ENCODE data around the gene LCE3B. TPM values are rescaled to one million over a fixed set of nuclear protein-coding genes. Genes with fewer than 3 reads are reported as not detected.

LCE3B gene
- total and polyA plus RNA-seq, 4 experiments from 2014 or later, result not detected

DNA sequence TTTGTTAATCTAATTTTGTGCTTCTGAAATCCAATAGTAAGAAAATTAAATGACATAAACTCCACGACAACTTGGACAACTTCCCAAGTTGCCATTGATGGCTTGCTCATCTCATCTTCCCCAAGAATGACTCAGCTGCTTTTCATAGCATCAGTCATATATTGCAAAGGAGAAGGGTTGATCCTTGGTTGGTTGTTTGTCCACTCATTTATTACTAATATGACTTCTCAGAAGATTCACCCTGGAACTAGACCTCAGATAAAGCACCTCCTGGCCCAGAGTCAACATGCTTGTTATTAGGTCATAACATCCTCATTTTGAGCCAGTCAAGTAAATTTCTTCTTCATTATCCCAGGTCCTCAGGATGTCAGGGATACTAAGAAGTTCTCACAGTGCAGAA is 31.0 kb upstream of the LCE3B start:
- peaks cover 5 to 12% of the 10 kb centered on the region in 2 donors for H3K27me3 Mint-ChIP-seq
- POLR2A ChIA-PET (ENCODE audit: partially characterized antibody), result no interaction called here
- H3K27ac Mint-ChIP-seq, result no peak overlapping the region

DNA sequence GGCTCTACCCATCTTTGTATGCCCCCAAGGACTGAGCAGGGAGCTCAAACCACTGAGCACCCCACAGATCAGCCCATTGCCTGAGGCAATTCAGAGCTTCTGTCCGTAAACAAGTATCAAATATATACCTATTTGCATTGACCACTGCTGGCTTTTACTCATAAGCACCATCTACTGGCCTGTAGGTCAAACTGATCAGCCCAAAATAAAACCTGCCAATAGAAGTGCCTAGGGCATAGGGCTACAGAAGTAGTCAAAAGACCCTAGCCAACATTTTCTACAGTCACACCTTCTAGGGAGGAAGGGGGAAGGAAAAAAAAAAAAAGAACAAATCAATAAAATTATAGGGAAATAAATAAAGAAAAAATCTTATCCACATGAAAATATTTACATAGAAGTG is 28.0 kb upstream of the LCE3B start:
- no peak overlapping the region for H3K4me3 ChIP-seq (ENCODE audit: low read length in 2 of 2)
- H3K36me3 ChIP-seq (ENCODE audit: insufficient read depth, low read length), result no peaks in the 10 kb centered on the region
- ChIA-PET CTCF (ENCODE audit: partially characterized antibody) (no interaction called here), POLR2A (ENCODE audit: partially characterized antibody) (no interaction called here)
- no peak overlapping the region for H3K27ac ChIP-seq (ENCODE audit: low read depth, low read length)
- H3K27me3 ChIP-seq (ENCODE audit: insufficient read depth, low read length), result no peaks in the 10 kb centered on the region
- H3K9me3 Mint-ChIP-seq, result peaks cover 0 to 7% (median 0%) of the 10 kb centered on the region in 8 donors
- H3K27ac Mint-ChIP-seq, result no peak overlapping the region
- H3K9me3 ChIP-seq (ENCODE audit: control insufficient read depth in 1 of 2, low read length in 2 of 2), result no peaks in the 10 kb centered on the region
- peaks cover 0 to 2% of the 10 kb centered on the region in 2 donors for H3K27me3 Mint-ChIP-seq
- H3K4me1 Mint-ChIP-seq, result no peaks in the 10 kb centered on the region
- intact Hi-C loops (cut with micrococcal nuclease), result no loop called here
- no peaks in the 10 kb centered on the region for H3K4me1 ChIP-seq (ENCODE audit: insufficient read depth, low read length)
- no peak overlapping the region for H3K4me3 Mint-ChIP-seq
- no peaks in the 10 kb centered on the region for H3K36me3 Mint-ChIP-seq
- DNase-seq, result no peak

More for the DNA sequence above, 31.0 kb upstream of the LCE3B start:
- Histone ChIP-seq H3K27me3 (ENCODE audit: insufficient read depth, low read length) (no peaks in the 10 kb centered on the region), H3K4me3 (ENCODE audit: low read length in 2 of 2) (no peak overlapping the region), H3K4me1 (ENCODE audit: insufficient read depth, low read length) (no peaks in the 10 kb centered on the region), H3K27ac (ENCODE audit: low read depth, low read length) (no peak overlapping the region), H3K9me3 (ENCODE audit: control insufficient read depth in 1 of 2, low read length in 2 of 2) (no peaks in the 10 kb centered on the region), H3K36me3 (ENCODE audit: insufficient read depth, low read length) (no peaks in the 10 kb centered on the region)
- Mint-ChIP-seq H3K9me3 (peaks cover 0 to 7% (median 0%) of the 10 kb centered on the region in 8 donors), H3K4me1 (peaks cover 0 to 3% (median 0%) of the 10 kb centered on the region in 4 donors), H3K36me3 (no peaks in the 10 kb centered on the region), H3K4me3 (no peak overlapping the region)
- intact Hi-C loops (cut with micrococcal nuclease), result no loop called here
- CTCF ChIA-PET (ENCODE audit: partially characterized antibody), result no interaction called here
- DNase-seq, result no peak

DNA sequence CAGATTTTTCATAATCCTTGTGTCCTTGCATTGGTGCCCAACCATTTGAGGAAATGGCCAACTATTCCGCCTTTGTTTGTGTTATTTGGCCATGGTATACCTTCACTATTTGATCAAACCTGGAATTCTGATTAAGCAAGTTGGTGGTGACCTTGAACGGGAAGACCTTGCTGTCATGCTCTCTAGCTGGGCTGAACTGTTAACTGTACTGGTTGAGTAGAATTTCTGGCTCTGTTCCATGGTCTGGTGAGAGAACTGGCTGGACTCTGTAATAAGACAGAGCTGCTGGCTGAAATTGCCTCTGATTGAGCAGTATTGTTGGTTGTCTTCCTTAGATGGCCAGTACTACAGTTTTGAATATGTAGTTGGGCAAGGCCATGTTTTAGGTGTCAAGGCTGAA is 16.6 kb upstream of the LCE3B start:
- POLR2A ChIA-PET (ENCODE audit: partially characterized antibody), result no interaction called here
- CTCF ChIA-PET (ENCODE audit: partially characterized antibody), result no interaction called here
- no peaks in the 10 kb centered on the region for H3K36me3 ChIP-seq (ENCODE audit: insufficient read depth, low read length)
- H3K9me3 ChIP-seq (ENCODE audit: control insufficient read depth in 1 of 2, low read length in 2 of 2), result no peaks in the 10 kb centered on the region
- Mint-ChIP-seq H3K27me3 (no peaks in the 10 kb centered on the region), H3K4me3 (no peak overlapping the region), H3K4me1 (no peaks in the 10 kb centered on the region), H3K9me3 (peaks cover 0 to 16% (median 0%) of the 10 kb centered on the region in 8 donors), H3K27ac (no peak overlapping the region), H3K36me3 (no peaks in the 10 kb centered on the region)
- no peaks in the 10 kb centered on the region for H3K4me1 ChIP-seq (ENCODE audit: insufficient read depth, low read length)
- no peak for DNase-seq
- H3K27me3 ChIP-seq (ENCODE audit: insufficient read depth, low read length), result no peaks in the 10 kb centered on the region
- intact Hi-C loops (cut with micrococcal nuclease), result no loop called here
- H3K4me3 ChIP-seq (ENCODE audit: low read length in 2 of 2), result no peak overlapping the region
- no peak overlapping the region for H3K27ac ChIP-seq (ENCODE audit: low read depth, low read length)

DNA sequence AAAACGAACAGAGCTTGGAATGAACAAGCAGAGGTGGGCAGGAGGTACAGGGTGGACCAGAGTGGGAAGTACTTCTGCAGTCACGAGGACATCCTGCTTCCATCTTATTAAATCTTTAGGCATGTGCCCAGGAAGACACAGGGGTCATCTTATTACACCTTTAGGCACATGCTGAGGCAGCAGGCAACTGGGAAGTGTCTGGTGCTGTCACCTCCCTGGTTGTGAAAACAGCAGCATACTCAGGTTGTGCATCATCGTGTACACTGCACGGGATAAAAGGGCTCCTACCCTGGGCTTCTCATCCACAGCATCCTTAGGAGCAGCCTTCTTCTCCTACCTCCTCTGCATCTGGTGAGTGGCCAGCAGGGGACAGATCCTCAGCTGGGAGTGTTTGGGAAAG is 13.7 kb upstream of the LCE3B start, which contains the start of gene LCE3C:
Gene LCE3C, plus strand, starts transcription at position 301 of the 400 bp plus-strand sequence. CDS start 498 bp downstream, outside the sequence.
- Histone ChIP-seq H3K4me3 (ENCODE audit: low read length in 2 of 2) (no peak within 1 kb of the TSS), H3K36me3 (ENCODE audit: insufficient read depth, low read length) (no peaks in the 10 kb centered on the region), H3K4me1 (ENCODE audit: insufficient read depth, low read length) (no peaks in the 10 kb centered on the region), H3K27ac (ENCODE audit: low read depth, low read length) (no peak within 1 kb of the TSS), H3K9me3 (ENCODE audit: control insufficient read depth in 1 of 2, low read length in 2 of 2) (no peaks in the 10 kb centered on the region), H3K27me3 (ENCODE audit: insufficient read depth, low read length) (no peaks in the 10 kb centered on the region)
- no peaks in the 10 kb centered on the region for H3K4me1 Mint-ChIP-seq
- H3K4me3 Mint-ChIP-seq, result no peak within 1 kb of the TSS
- peaks cover 0 to 1% of the 10 kb centered on the region in 2 donors for H3K27me3 Mint-ChIP-seq
- CTCF ChIA-PET (ENCODE audit: partially characterized antibody), result no interaction called here
- POLR2A ChIA-PET (ENCODE audit: partially characterized antibody), result no interaction called here
- intact Hi-C loops (cut with micrococcal nuclease), result no loop called here
- H3K36me3 Mint-ChIP-seq, result no peaks in the 10 kb centered on the region
- no peak for DNase-seq
- H3K27ac Mint-ChIP-seq, result no peak within 1 kb of the TSS
- peaks cover 0 to 14% (median 0%) of the 10 kb centered on the region in 8 donors for H3K9me3 Mint-ChIP-seq

DNA sequence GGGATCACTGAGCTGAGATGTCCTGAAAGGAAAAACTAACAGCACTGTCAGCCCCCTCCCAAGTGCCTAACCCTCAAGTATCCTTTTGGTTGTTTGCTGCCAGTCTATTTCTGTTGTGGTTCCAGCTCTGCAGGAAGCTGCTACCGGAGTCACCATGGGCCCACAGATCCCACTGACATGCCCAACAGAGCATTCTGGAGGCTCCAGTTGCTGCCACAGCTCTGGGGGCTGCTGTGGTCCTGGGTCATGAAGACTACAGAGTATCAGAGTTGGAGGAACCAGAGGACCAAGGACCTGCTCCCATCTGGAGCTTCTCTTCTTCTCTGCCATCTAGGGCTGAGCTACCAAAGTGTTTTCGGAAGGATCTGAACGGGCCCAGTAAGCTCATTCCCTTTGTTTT is 8.4 kb downstream of the LCE3B start:
- H3K27ac ChIP-seq (ENCODE audit: low read depth, low read length), result no peak overlapping the region
- Mint-ChIP-seq H3K9me3 (peaks cover 0 to 30% (median 16%) of the 10 kb centered on the region in 8 donors), H3K27ac (peak overlapping the region in 1 of 7 donors; percentile 0), H3K4me3 (no peak overlapping the region), H3K4me1 (peaks cover 0 to 4% (median 0%) of the 10 kb centered on the region in 4 donors), H3K36me3 (peaks cover 0 to 5% of the 10 kb centered on the region in 2 donors), H3K27me3 (peaks cover 18 to 23% of the 10 kb centered on the region in 2 donors)
- POLR2A ChIA-PET (ENCODE audit: partially characterized antibody), result no interaction called here
- no peak overlapping the region for H3K4me3 ChIP-seq (ENCODE audit: low read length in 2 of 2)
- DNase-seq, result no peak
- no peaks in the 10 kb centered on the region for H3K4me1 ChIP-seq (ENCODE audit: insufficient read depth, low read length)
- intact Hi-C loops (cut with micrococcal nuclease), result no loop called here
- H3K9me3 ChIP-seq (ENCODE audit: control insufficient read depth in 1 of 2, low read length in 2 of 2), result peaks cover 0 to 14% of the 10 kb centered on the region in 2 donors
- H3K36me3 ChIP-seq (ENCODE audit: insufficient read depth, low read length), result no peaks in the 10 kb centered on the region
- no peaks in the 10 kb centered on the region for H3K27me3 ChIP-seq (ENCODE audit: insufficient read depth, low read length)
- CTCF ChIA-PET (ENCODE audit: partially characterized antibody), result no interaction called here

GRCh38 chr1:152622803-152623202 is 9.2 kb downstream of the LCE3B start, which contains the start of gene LCE3A:
Gene LCE3A (minus strand): TSS chr1:152623103. CDS start chr1:152623103, 0 bp downstream.
- H3K4me1 Mint-ChIP-seq, result peaks cover 0 to 4% (median 0%) of the 10 kb centered on the region in 4 donors
- no peaks in the 10 kb centered on the region for H3K27me3 ChIP-seq (ENCODE audit: insufficient read depth, low read length)
- ChIA-PET POLR2A (ENCODE audit: partially characterized antibody) (no interaction called here), CTCF (ENCODE audit: partially characterized antibody) (no interaction called here)
- peak within 1 kb of the TSS in 1 of 7 donors; percentile 0 for H3K27ac Mint-ChIP-seq
- H3K36me3 Mint-ChIP-seq, result peaks cover 0 to 8% of the 10 kb centered on the region in 2 donors
- peaks cover 23 to 30% of the 10 kb centered on the region in 2 donors for H3K27me3 Mint-ChIP-seq
- H3K4me3 ChIP-seq (ENCODE audit: low read length in 2 of 2), result no peak within 1 kb of the TSS
- H3K9me3 ChIP-seq (ENCODE audit: control insufficient read depth in 1 of 2, low read length in 2 of 2), result peaks cover 0 to 14% of the 10 kb centered on the region in 2 donors
- no peak within 1 kb of the TSS for H3K27ac ChIP-seq (ENCODE audit: low read depth, low read length)
- no peak within 1 kb of the TSS for H3K4me3 Mint-ChIP-seq
- DNase-seq, result no peak
- no peaks in the 10 kb centered on the region for H3K36me3 ChIP-seq (ENCODE audit: insufficient read depth, low read length)
- H3K4me1 ChIP-seq (ENCODE audit: insufficient read depth, low read length), result no peaks in the 10 kb centered on the region
- H3K9me3 Mint-ChIP-seq, result peaks cover 0 to 26% (median 14%) of the 10 kb centered on the region in 8 donors
- intact Hi-C loops (cut with micrococcal nuclease), result no loop called here

GRCh38 chr1:152623203-152623844 is 9.7 kb downstream of the LCE3B start:
- Histone ChIP-seq H3K36me3 (ENCODE audit: insufficient read depth, low read length) (no peaks in the 10 kb centered on the region), H3K9me3 (ENCODE audit: control insufficient read depth in 1 of 2, low read length in 2 of 2) (peaks cover 0 to 13% of the 10 kb centered on the region in 2 donors), H3K27me3 (ENCODE audit: insufficient read depth, low read length) (no peaks in the 10 kb centered on the region), H3K4me1 (ENCODE audit: insufficient read depth, low read length) (no peaks in the 10 kb centered on the region), H3K4me3 (ENCODE audit: low read length in 2 of 2) (no peak overlapping the region), H3K27ac (ENCODE audit: low read depth, low read length) (no peak overlapping the region)
- H3K36me3 Mint-ChIP-seq, result peaks cover 0 to 8% of the 10 kb centered on the region in 2 donors
- H3K9me3 Mint-ChIP-seq, result peaks cover 0 to 23% (median 13%) of the 10 kb centered on the region in 8 donors
- peaks cover 23 to 30% of the 10 kb centered on the region in 2 donors for H3K27me3 Mint-ChIP-seq
- H3K4me3 Mint-ChIP-seq, result no peak overlapping the region
- H3K4me1 Mint-ChIP-seq, result peaks cover 0 to 4% (median 0%) of the 10 kb centered on the region in 4 donors
- ChIA-PET POLR2A (ENCODE audit: partially characterized antibody) (no interaction called here), CTCF (ENCODE audit: partially characterized antibody) (no interaction called here)
- DNase-seq, result no peak
- no peak overlapping the region for H3K27ac Mint-ChIP-seq
- intact Hi-C loops (cut with micrococcal nuclease), result no loop called here
